Activated naive CD4-positive, alpha-beta T cell treated with anti-CD3 and anti-CD28 coated beads, Interleukin-2, amount 50 U/mL, for 72 hours (primary cell): Measurements from ENCODE around the gene UFD1. TPM values are rescaled to one million over a fixed set of nuclear protein-coding genes. Genes with fewer than 3 reads are reported as not detected.

ENCODE experiments used
- ATAC-seq, 2 donors: fragments of 150-1000 bp; cut with Tn5 transposase; 2 replicates each; pipeline ENCODE4 v1.10.0; 2021; ENCODE audit warnings: mild to moderate bottlenecking in 2 of 2, moderate library complexity in 2 of 2
- DNase-seq, 2 donors: peaks; one replicate each; pipeline ENCODE4 v3.0.0; 2021 to 2022; ENCODE audit warnings: low spot score in 2 of 2
- H3K27ac Mint-ChIP-seq, 2 donors: one replicate each; pipeline ENCODE4 v1.8.0; 2022; ENCODE audit warnings: mild to moderate bottlenecking in 2 of 2, mixed read lengths in 2 of 2
- H3K36me3 Mint-ChIP-seq, 2 donors: one replicate each; pipeline ENCODE4 v1.8.0; 2022; ENCODE audit warnings: mixed read lengths in 2 of 2
- H3K9me3 Mint-ChIP-seq, 2 donors: one replicate each; pipeline ENCODE4 v1.8.0; 2022; ENCODE audit warnings: mixed read lengths in 2 of 2
- total RNA-seq, 2 donors: library from RNA; stranded (reverse); gene quantifications; one replicate each; pipeline ENCODE4 v1.2.3, GENCODE V29; 2022

UFD1 gene
- total RNA-seq, 2 donors from 2014 or later: 81.7 to 136 TPM

- Mint-ChIP-seq H3K36me3 (peaks cover 21 to 44% of the 10 kb centered on the region in 2 donors), H3K27ac (peak overlapping the region; percentile 55 to 71)
These were observed 26.1 kb upstream of the UFD1 start for GRCh38 chr22:19504900-19505734.

GRCh38 chr22:19503869-19504268, 24.9 kb upstream of the UFD1 start:
- no peak for ATAC-seq
- Mint-ChIP-seq H3K9me3 (no peaks in the 10 kb centered on the region), H3K27ac (peak overlapping the region in 1 of 2 donors; percentile 46), H3K36me3 (peaks cover 20 to 32% of the 10 kb centered on the region in 2 donors)
- no peak for DNase-seq

More at GRCh38 chr22:19504900-19505734, 26.1 kb upstream of the UFD1 start:
- H3K9me3 Mint-ChIP-seq: no peaks in the 10 kb centered on the region
- ATAC-seq (peak in 1 of 2 donors; percentile 38), DNase-seq (no peak)

- Mint-ChIP-seq H3K9me3 (no peaks in the 10 kb centered on the region), H3K27ac (no peak overlapping the region), H3K36me3 (peaks cover 21 to 30% of the 10 kb centered on the region in 2 donors)
- no peak for DNase-seq
- ATAC-seq: no peak
These were observed 24.4 kb upstream of the UFD1 start for GRCh38 chr22:19503367-19503766.

- no peak for DNase-seq
- ATAC-seq: no peak
- no peaks in the 10 kb centered on the region for H3K9me3 Mint-ChIP-seq
- peaks cover 28 to 36% of the 10 kb centered on the region in 2 donors for H3K36me3 Mint-ChIP-seq
- H3K27ac Mint-ChIP-seq: no peak overlapping the region
These were observed 23.0 kb upstream of the UFD1 start for GRCh38 chr22:19501897-19502447.

- H3K27ac Mint-ChIP-seq: no peak overlapping the region
- no peaks in the 10 kb centered on the region for H3K9me3 Mint-ChIP-seq
- DNase-seq: no peak
- no peak for ATAC-seq
- H3K36me3 Mint-ChIP-seq: peaks cover 22 to 24% of the 10 kb centered on the region in 2 donors
These were observed 20.9 kb upstream of the UFD1 start for GRCh38 chr22:19499880-19500242.

- H3K9me3 Mint-ChIP-seq: no peaks in the 10 kb centered on the region
- H3K36me3 Mint-ChIP-seq: peaks cover 22 to 24% of the 10 kb centered on the region in 2 donors
- no peak for DNase-seq
- ATAC-seq: no peak
- no peak overlapping the region for H3K27ac Mint-ChIP-seq
These were observed 20.4 kb upstream of the UFD1 start for GRCh38 chr22:19499236-19499879.

- ATAC-seq: no peak
- H3K9me3 Mint-ChIP-seq: no peaks in the 10 kb centered on the region
- no peak for DNase-seq
- H3K27ac Mint-ChIP-seq: no peak overlapping the region
- H3K36me3 Mint-ChIP-seq: peaks cover 20 to 25% of the 10 kb centered on the region in 2 donors
These were observed 19.8 kb upstream of the UFD1 start for GRCh38 chr22:19498866-19499190.

GRCh38 chr22:19498154-19498865, 19.3 kb upstream of the UFD1 start:
- Mint-ChIP-seq H3K9me3 (no peaks in the 10 kb centered on the region), H3K27ac (no peak overlapping the region), H3K36me3 (peaks cover 14 to 29% of the 10 kb centered on the region in 2 donors)
- no peak for DNase-seq
- ATAC-seq: peak; percentile 13 to 27

- no peak for DNase-seq
- ATAC-seq: peak in 1 of 2 donors; percentile 18
- Mint-ChIP-seq H3K9me3 (no peaks in the 10 kb centered on the region), H3K36me3 (peaks cover 16 to 37% of the 10 kb centered on the region in 2 donors), H3K27ac (no peak overlapping the region)
These were observed 18.3 kb upstream of the UFD1 start for GRCh38 chr22:19497245-19497644.

GRCh38 chr22:19496324-19496630, 17.3 kb upstream of the UFD1 start:
- DNase-seq: no peak
- no peak for ATAC-seq
- Mint-ChIP-seq H3K9me3 (no peaks in the 10 kb centered on the region), H3K36me3 (peaks cover 19 to 40% of the 10 kb centered on the region in 2 donors), H3K27ac (no peak overlapping the region)

- ATAC-seq (no peak), DNase-seq (no peak)
- peak overlapping the region in 1 of 2 donors; percentile 40 for H3K27ac Mint-ChIP-seq
- H3K9me3 Mint-ChIP-seq: no peaks in the 10 kb centered on the region
- H3K36me3 Mint-ChIP-seq: peaks cover 19 to 40% of the 10 kb centered on the region in 2 donors
These were observed 16.8 kb upstream of the UFD1 start for GRCh38 chr22:19495562-19496323.

- peaks cover 19 to 44% of the 10 kb centered on the region in 2 donors for H3K36me3 Mint-ChIP-seq
- no peak overlapping the region for H3K27ac Mint-ChIP-seq
- DNase-seq (no peak), ATAC-seq (no peak)
- H3K9me3 Mint-ChIP-seq: no peaks in the 10 kb centered on the region
These were observed 15.7 kb upstream of the UFD1 start for GRCh38 chr22:19494676-19495173.

GRCh38 chr22:19494001-19494560, 15.1 kb upstream of the UFD1 start:
- ATAC-seq (no peak), DNase-seq (no peak)
- H3K36me3 Mint-ChIP-seq: peaks cover 19 to 43% of the 10 kb centered on the region in 2 donors
- no peaks in the 10 kb centered on the region for H3K9me3 Mint-ChIP-seq
- no peak overlapping the region for H3K27ac Mint-ChIP-seq

GRCh38 chr22:19492504-19493174, 13.6 kb upstream of the UFD1 start:
- Mint-ChIP-seq H3K36me3 (peaks cover 19 to 39% of the 10 kb centered on the region in 2 donors), H3K9me3 (no peaks in the 10 kb centered on the region), H3K27ac (peak overlapping the region; percentile 64 to 65)
- ATAC-seq (peak in 1 of 2 donors; percentile 44), DNase-seq (no peak)

GRCh38 chr22:19490628-19491230, 11.7 kb upstream of the UFD1 start:
- Mint-ChIP-seq H3K9me3 (no peaks in the 10 kb centered on the region), H3K27ac (no peak overlapping the region), H3K36me3 (peaks cover 7 to 26% of the 10 kb centered on the region in 2 donors)
- ATAC-seq (no peak), DNase-seq (no peak)
